Panc1 (cell line): ENCODE data around the gene PNP.

Source experiments
- POLR2AphosphoS5 ChIP-seq: IDR thresholded peaks from 2 replicates; pipeline ENCODE4 v1.6.1; 2012; ENCODE audit warnings: mild to moderate bottlenecking, low read depth, low read length, moderate library complexity
- TF ChIP-seq, protein P1 (sequence below), 2 experiments: IDR thresholded peaks; 2 replicates each; pipeline ENCODE4 v1.6.1; 2011 to 2012; ENCODE audit warnings: low read depth in 2 of 2, control low read depth in 1 of 2, low read length in 1 of 2, mild to moderate bottlenecking in 1 of 2, moderate library complexity in 1 of 2; ENCODE audit not compliant: insufficient read depth in 1 of 2
- TF ChIP-seq, protein P2 (sequence below): fragments of 450-650 bp; IDR thresholded peaks from 2 replicates; pipeline ENCODE4 v1.5.1; 2017; ENCODE audit warnings: mild to moderate bottlenecking

DNA sequence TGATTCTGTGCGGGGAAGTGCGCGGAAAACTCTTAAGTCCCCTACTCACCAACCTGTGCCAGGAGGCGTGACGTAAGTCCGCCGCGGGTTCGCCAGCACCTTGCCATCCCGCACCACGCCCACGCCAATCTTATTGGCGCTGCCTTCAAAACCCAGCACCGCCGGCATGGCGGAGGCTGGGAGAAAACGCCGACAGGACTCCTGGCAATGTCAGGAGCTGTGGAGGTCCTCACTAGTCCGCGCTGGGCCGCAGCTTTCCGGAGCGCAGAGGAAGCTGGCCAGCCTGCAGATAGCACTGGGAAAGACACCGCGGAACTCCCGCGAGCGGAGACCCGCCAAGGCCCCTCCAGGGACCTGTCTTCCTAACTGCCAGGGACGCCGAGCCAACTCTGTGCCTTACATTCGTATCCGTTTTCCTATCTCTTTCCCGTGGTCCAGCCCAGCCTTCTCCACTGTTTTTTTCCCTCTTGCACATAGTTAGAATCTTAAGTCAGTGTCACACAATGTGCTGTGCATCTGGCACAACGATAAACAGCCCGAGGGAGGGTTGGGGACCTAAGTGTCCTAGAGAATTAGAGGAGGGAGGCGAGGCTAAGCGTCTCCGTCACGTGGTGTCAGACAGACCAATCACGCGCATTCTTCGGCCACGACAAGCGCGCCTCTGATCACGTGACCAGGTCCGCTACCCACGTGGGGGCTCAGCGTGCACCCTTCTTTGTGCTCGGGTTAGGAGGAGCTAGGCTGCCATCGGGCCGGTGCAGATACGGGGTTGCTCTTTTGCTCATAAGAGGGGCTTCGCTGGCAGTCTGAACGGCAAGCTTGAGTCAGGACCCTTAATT, 14.5 kb upstream of the PNP start, which contains the start of the genes APEX1 and OSGEP:
- TF ChIP-seq, protein P1, sequence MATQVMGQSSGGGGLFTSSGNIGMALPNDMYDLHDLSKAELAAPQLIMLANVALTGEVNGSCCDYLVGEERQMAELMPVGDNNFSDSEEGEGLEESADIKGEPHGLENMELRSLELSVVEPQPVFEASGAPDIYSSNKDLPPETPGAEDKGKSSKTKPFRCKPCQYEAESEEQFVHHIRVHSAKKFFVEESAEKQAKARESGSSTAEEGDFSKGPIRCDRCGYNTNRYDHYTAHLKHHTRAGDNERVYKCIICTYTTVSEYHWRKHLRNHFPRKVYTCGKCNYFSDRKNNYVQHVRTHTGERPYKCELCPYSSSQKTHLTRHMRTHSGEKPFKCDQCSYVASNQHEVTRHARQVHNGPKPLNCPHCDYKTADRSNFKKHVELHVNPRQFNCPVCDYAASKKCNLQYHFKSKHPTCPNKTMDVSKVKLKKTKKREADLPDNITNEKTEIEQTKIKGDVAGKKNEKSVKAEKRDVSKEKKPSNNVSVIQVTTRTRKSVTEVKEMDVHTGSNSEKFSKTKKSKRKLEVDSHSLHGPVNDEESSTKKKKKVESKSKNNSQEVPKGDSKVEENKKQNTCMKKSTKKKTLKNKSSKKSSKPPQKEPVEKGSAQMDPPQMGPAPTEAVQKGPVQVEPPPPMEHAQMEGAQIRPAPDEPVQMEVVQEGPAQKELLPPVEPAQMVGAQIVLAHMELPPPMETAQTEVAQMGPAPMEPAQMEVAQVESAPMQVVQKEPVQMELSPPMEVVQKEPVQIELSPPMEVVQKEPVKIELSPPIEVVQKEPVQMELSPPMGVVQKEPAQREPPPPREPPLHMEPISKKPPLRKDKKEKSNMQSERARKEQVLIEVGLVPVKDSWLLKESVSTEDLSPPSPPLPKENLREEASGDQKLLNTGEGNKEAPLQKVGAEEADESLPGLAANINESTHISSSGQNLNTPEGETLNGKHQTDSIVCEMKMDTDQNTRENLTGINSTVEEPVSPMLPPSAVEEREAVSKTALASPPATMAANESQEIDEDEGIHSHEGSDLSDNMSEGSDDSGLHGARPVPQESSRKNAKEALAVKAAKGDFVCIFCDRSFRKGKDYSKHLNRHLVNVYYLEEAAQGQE (IDR thresholded peaks at IDR 0.05; ENCODE audit: insufficient read depth in 1 of 2, low read depth in 2 of 2, low read length in 1 of 2), result no peak
- TF ChIP-seq, protein P2, sequence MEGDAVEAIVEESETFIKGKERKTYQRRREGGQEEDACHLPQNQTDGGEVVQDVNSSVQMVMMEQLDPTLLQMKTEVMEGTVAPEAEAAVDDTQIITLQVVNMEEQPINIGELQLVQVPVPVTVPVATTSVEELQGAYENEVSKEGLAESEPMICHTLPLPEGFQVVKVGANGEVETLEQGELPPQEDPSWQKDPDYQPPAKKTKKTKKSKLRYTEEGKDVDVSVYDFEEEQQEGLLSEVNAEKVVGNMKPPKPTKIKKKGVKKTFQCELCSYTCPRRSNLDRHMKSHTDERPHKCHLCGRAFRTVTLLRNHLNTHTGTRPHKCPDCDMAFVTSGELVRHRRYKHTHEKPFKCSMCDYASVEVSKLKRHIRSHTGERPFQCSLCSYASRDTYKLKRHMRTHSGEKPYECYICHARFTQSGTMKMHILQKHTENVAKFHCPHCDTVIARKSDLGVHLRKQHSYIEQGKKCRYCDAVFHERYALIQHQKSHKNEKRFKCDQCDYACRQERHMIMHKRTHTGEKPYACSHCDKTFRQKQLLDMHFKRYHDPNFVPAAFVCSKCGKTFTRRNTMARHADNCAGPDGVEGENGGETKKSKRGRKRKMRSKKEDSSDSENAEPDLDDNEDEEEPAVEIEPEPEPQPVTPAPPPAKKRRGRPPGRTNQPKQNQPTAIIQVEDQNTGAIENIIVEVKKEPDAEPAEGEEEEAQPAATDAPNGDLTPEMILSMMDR, result no peak
- TF ChIP-seq POLR2AphosphoS5, result peak; percentile 29
